Breast epithelium (tissue), 3 donors: ENCODE data around the gene PRRT1.

Source experiments
- CTCF ChIP-seq, 3 donors: fragments of 450-650 bp; IDR thresholded peaks; one replicate each; pipeline ENCODE4 v1.5.1; 2016 to 2017; ENCODE audit warnings: antibody characterized with exemption in 3 of 3, mild to moderate bottlenecking in 3 of 3, moderate library complexity in 3 of 3
- POLR2A ChIP-seq: fragments of 450-650 bp; IDR thresholded peaks from one replicate; pipeline ENCODE4 v1.6.1; 2016; ENCODE audit warnings: antibody characterized with exemption, mild to moderate bottlenecking, moderate library complexity

- no peak for TF ChIP-seq POLR2A
- no peak for TF ChIP-seq CTCF (IDR thresholded peaks at IDR 0.05)
Measured at GRCh38 chr6:32147401-32148132, 4.2 kb downstream of the PRRT1 start.
